ENCODE results near the gene TMEM183A. TPM values are rescaled to one million over a fixed set of nuclear protein-coding genes. Genes with fewer than 3 reads are reported as not detected.

The TMEM183A gene
- total and polyA plus RNA-seq, 9 of the 15 experiments (the other 6 are each of a cell fraction or from before 2014, with no cell fraction given) = 23.4 to 190 (median 124) TPM

GRCh38 chr1:202989879-202990278 is 17.3 kb upstream of the TMEM183A start:
- no TSS peak for BruUV-seq (replicated peaks)
- in situ Hi-C loops (cut with MboI) (loop anchor here (10.0 kb wide), 1 partner anchor 235 kb away; no protein-coding TSS in a partner anchor), intact Hi-C loops (cut with micrococcal nuclease) (loop anchor here (10.0 kb wide), 1 partner anchor 245 kb away; no protein-coding TSS in a partner anchor)
- no peak for FAIRE-seq
- Histone ChIP-seq H4K20me1 (replicated peaks; ENCODE audit: control insufficient read depth, insufficient read depth, low read length) (no peaks in the 10 kb centered on the region), H3K4me1 (replicated peaks in 1 of 2; ENCODE audit: control insufficient read depth in 2 of 2, insufficient read depth in 2 of 2, low read length in 2 of 2) (peaks cover 5 to 9% of the 10 kb centered on the region in 2 experiments; a peak in 2 of 5 replicates), H3K27me3 (ENCODE audit: control insufficient read depth in 2 of 2, insufficient read depth in 2 of 2, low read length in 2 of 2) (no peaks in the 10 kb centered on the region), H2AFZ (ENCODE audit: low read depth, low read length) (no peak overlapping the region), H3K4me3 (no peak overlapping the region), H3K36me3 (ENCODE audit: control insufficient read depth, insufficient read depth, low read length) (no peaks in the 10 kb centered on the region), H3K9me1 (ENCODE audit: control insufficient read depth, insufficient read depth, low read length) (no peaks in the 10 kb centered on the region), H3K27ac (ENCODE audit: extremely low read depth, low read depth, low read length) (no peak overlapping the region), H3K9ac (ENCODE audit: insufficient read depth in 1 of 2, low read depth in 2 of 2, low read length in 2 of 2) (no peak overlapping the region), H3K4me2 (ENCODE audit: insufficient read depth, low read length) (no peak overlapping the region), H3K9me3 (replicated peaks; ENCODE audit: control insufficient read depth, insufficient read depth, low read depth, low read length) (no peaks in the 10 kb centered on the region), H3K79me2 (ENCODE audit: control insufficient read depth, insufficient read depth, low read length) (no peaks in the 10 kb centered on the region)
- no peak for DNase-seq (ENCODE audit: extremely low read depth in 1 of 4, low spot score in 3 of 4)
- no peak for TF ChIP-seq SP2 (IDR thresholded peaks at IDR 0.05; ENCODE audit: extremely low read depth, low read depth, low read length, poor library complexity, severe bottlenecking)
- TF ChIP-seq CAMTA2 (CRISPR knock-in tag; conservative IDR thresholded peaks at IDR 0.05) = no peak
- no peak for TF ChIP-seq ZNF311 (CRISPR knock-in tag; IDR thresholded peaks at IDR 0.05)
- no peak for TF ChIP-seq JUND (IDR thresholded peaks at IDR 0.05; ENCODE audit: borderline replicate concordance, low read depth, low read length)
- no peak for TF ChIP-seq JUND (tag; IDR thresholded peaks at IDR 0.05; ENCODE audit: borderline replicate concordance, low read depth, low read length)
- no peak for TF ChIP-seq ZSCAN32 (CRISPR knock-in tag; IDR thresholded peaks at IDR 0.05)
- TF ChIP-seq ZNF740 (CRISPR knock-in tag; IDR thresholded peaks at IDR 0.05) = no peak
- TF ChIP-seq ZNF740 (tag; IDR thresholded peaks at IDR 0.05) = no peak
- TF ChIP-seq, protein P1, sequence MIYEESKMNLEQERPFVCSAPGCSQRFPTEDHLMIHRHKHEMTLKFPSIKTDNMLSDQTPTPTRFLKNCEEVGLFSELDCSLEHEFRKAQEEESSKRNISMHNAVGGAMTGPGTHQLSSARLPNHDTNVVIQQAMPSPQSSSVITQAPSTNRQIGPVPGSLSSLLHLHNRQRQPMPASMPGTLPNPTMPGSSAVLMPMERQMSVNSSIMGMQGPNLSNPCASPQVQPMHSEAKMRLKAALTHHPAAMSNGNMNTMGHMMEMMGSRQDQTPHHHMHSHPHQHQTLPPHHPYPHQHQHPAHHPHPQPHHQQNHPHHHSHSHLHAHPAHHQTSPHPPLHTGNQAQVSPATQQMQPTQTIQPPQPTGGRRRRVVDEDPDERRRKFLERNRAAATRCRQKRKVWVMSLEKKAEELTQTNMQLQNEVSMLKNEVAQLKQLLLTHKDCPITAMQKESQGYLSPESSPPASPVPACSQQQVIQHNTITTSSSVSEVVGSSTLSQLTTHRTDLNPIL (CRISPR knock-in tag; IDR thresholded peaks at IDR 0.05) = no peak
- WGBS (ENCODE audit: insufficient coverage, low coverage, missing lambda C conversion rate) = 75% methylated on average over 2 of the region's 2 CpGs
- POLR2A ChIA-PET = interaction anchor here (0.8 to 1.4 kb wide), 3 partner anchors 9 to 22 kb away, joined by 3 to 4 read pairs (median 4); partner anchors contain the start of gene TMEM183A
- CTCF ChIA-PET (ENCODE audit: low intra/inter-chr PET ratio) = no interaction called here
- no peak for ATAC-seq
